ENCODE measurements around the gene SLC47A2. TPM values are rescaled to one million over a fixed set of nuclear protein-coding genes. Genes with fewer than 3 reads are reported as not detected.

The SLC47A2 gene
- polyA plus RNA-seq, 1 donor (not counting 4 experiments of a cell fraction or from before 2014, with no cell fraction given), result 0.88 TPM

- H3K27me3 ChIP-seq (ENCODE audit: control insufficient read depth, extremely low read depth, insufficient read depth, low read length), result peaks cover 3% of the 10 kb centered on the region
- FAIRE-seq (no peak), DNase-seq (ENCODE audit: low read depth, low spot score) (no peak)
- no peak overlapping the region for H3K4me2 ChIP-seq (ENCODE audit: control insufficient read depth, extremely low read depth, insufficient read depth, low read depth, low read length)
- H3K4me1 ChIP-seq (ENCODE audit: control insufficient read depth, extremely low read depth, insufficient read depth, low read length), result no peaks in the 10 kb centered on the region
- no peak overlapping the region for H3K4me3 ChIP-seq (ENCODE audit: control insufficient read depth in 2 of 3, extremely low read depth in 1 of 3, insufficient read depth in 2 of 3, low read depth in 1 of 3, low read length in 3 of 3)
- H3K36me3 ChIP-seq (ENCODE audit: control insufficient read depth in 2 of 2, extremely low read depth in 1 of 2, insufficient read depth in 2 of 2, low read length in 2 of 2), result no peaks in the 10 kb centered on the region
- no peak for TF ChIP-seq CTCF (optimal IDR thresholded peaks at IDR 0.05 in 1 of 3, IDR thresholded peaks at IDR 0.05 in 1 of 3, conservative IDR thresholded peaks at IDR 0.05 in 1 of 3; ENCODE audit: extremely low read depth in 1 of 3, insufficient read depth in 2 of 3, low read length in 3 of 3)
- H3K9me3 ChIP-seq (ENCODE audit: control insufficient read depth, low read depth, low read length), result no peaks in the 10 kb centered on the region
- H2AFZ ChIP-seq (ENCODE audit: control insufficient read depth, low read length), result no peak overlapping the region
- H3K9me1 ChIP-seq (ENCODE audit: control insufficient read depth, extremely low read depth, insufficient read depth, low read length), result no peaks in the 10 kb centered on the region
- no peak overlapping the region for H3K27ac ChIP-seq (ENCODE audit: control insufficient read depth, insufficient read depth, low read length)
- H4K20me1 ChIP-seq (ENCODE audit: control insufficient read depth, extremely low read depth, insufficient read depth, low read length), result no peaks in the 10 kb centered on the region
- H3K79me2 ChIP-seq (ENCODE audit: control insufficient read depth, insufficient read depth, low read length), result no peaks in the 10 kb centered on the region
- dilution Hi-C loops (cut with MboI; ENCODE audit: extremely low pct_ligation_motif_present, low sequenced_read_pairs), result no loop called here
- no peak overlapping the region for H3K9ac ChIP-seq (ENCODE audit: control insufficient read depth, extremely low read depth, insufficient read depth, low read length)
These were observed 85.7 kb downstream of the SLC47A2 start for GRCh38 chr17:19630661-19631060.

- Histone ChIP-seq H3K4me1 (ENCODE audit: control insufficient read depth, extremely low read depth, insufficient read depth, low read length) (no peaks in the 10 kb centered on the region), H3K9ac (ENCODE audit: control insufficient read depth, extremely low read depth, insufficient read depth, low read length) (no peak overlapping the region), H3K36me3 (ENCODE audit: control insufficient read depth in 2 of 2, extremely low read depth in 1 of 2, insufficient read depth in 2 of 2, low read length in 2 of 2) (no peaks in the 10 kb centered on the region), H3K4me2 (ENCODE audit: control insufficient read depth, extremely low read depth, insufficient read depth, low read depth, low read length) (no peak overlapping the region), H3K4me3 (ENCODE audit: control insufficient read depth in 2 of 3, extremely low read depth in 1 of 3, insufficient read depth in 2 of 3, low read depth in 1 of 3, low read length in 3 of 3) (no peak overlapping the region), H3K27ac (ENCODE audit: control insufficient read depth, insufficient read depth, low read length) (no peak overlapping the region), H3K27me3 (ENCODE audit: control insufficient read depth, extremely low read depth, insufficient read depth, low read length) (peaks cover 3% of the 10 kb centered on the region), H3K9me1 (ENCODE audit: control insufficient read depth, extremely low read depth, insufficient read depth, low read length) (no peaks in the 10 kb centered on the region), H3K9me3 (ENCODE audit: control insufficient read depth, low read depth, low read length) (no peaks in the 10 kb centered on the region), H4K20me1 (ENCODE audit: control insufficient read depth, extremely low read depth, insufficient read depth, low read length) (no peaks in the 10 kb centered on the region), H3K79me2 (ENCODE audit: control insufficient read depth, insufficient read depth, low read length) (no peaks in the 10 kb centered on the region), H2AFZ (ENCODE audit: control insufficient read depth, low read length) (no peak overlapping the region)
- DNase-seq (ENCODE audit: low read depth, low spot score) (no peak), FAIRE-seq (no peak)
- dilution Hi-C loops (cut with MboI; ENCODE audit: extremely low pct_ligation_motif_present, low sequenced_read_pairs), result no loop called here
- TF ChIP-seq EZH2 (IDR thresholded peaks at IDR 0.05; ENCODE audit: low read length) (no peak), CTCF (optimal IDR thresholded peaks at IDR 0.05 in 1 of 3, IDR thresholded peaks at IDR 0.05 in 1 of 3, conservative IDR thresholded peaks at IDR 0.05 in 1 of 3; ENCODE audit: extremely low read depth in 1 of 3, insufficient read depth in 2 of 3, low read length in 3 of 3) (no peak)
These were observed 86.3 kb downstream of the SLC47A2 start for GRCh38 chr17:19630035-19630434.
